ENCODE data around the gene SLC25A42. TPM values are rescaled to one million over a fixed set of nuclear protein-coding genes. Genes with fewer than 3 reads are reported as not detected.

SLC25A42 gene
- total RNA-seq, 1 donor, result 9.1 TPM

- no peak for DNase-seq (ENCODE audit: low read depth)
- TF ChIP-seq, protein P1, sequence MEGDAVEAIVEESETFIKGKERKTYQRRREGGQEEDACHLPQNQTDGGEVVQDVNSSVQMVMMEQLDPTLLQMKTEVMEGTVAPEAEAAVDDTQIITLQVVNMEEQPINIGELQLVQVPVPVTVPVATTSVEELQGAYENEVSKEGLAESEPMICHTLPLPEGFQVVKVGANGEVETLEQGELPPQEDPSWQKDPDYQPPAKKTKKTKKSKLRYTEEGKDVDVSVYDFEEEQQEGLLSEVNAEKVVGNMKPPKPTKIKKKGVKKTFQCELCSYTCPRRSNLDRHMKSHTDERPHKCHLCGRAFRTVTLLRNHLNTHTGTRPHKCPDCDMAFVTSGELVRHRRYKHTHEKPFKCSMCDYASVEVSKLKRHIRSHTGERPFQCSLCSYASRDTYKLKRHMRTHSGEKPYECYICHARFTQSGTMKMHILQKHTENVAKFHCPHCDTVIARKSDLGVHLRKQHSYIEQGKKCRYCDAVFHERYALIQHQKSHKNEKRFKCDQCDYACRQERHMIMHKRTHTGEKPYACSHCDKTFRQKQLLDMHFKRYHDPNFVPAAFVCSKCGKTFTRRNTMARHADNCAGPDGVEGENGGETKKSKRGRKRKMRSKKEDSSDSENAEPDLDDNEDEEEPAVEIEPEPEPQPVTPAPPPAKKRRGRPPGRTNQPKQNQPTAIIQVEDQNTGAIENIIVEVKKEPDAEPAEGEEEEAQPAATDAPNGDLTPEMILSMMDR (IDR thresholded peaks at IDR 0.05; ENCODE audit: insufficient read depth, low read depth, low read length), result no peak
- H3K4me3 ChIP-seq (ENCODE audit: low read depth, low read length), result no peak overlapping the region
Observed at GRCh38 chr19:19059837-19060611, 3.8 kb upstream of the SLC25A42 start.

DNA sequence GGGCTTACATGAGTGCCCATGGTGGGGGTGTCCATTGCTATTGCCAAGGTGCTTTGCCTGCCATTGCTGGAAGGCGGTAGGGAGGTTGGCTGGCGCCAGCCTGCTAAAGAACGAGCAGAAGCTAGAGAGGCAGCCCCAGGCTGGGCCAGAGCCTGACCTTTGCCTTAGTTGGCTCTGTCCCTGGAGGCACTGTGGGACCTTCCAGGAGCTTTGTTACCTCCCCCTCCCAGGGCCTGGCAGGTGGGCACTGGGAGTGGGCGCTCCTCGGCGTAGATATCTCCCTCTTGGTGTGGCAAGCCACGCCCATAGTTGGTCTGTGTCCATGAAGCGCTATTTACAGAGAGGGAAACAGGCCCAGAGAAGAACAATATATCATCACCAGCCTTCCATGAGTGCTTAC, 2.3 kb upstream of the SLC25A42 start:
- TF ChIP-seq, protein P1 (IDR thresholded peaks at IDR 0.05; ENCODE audit: insufficient read depth, low read depth, low read length), result no peak
- no peak for DNase-seq (ENCODE audit: low read depth)
- H3K4me3 ChIP-seq (ENCODE audit: low read depth, low read length), result no peak overlapping the region

- TF ChIP-seq, protein P1 (IDR thresholded peaks at IDR 0.05; ENCODE audit: insufficient read depth, low read depth, low read length), result no peak
- peak; percentile 14 for DNase-seq (ENCODE audit: low read depth)
- H3K4me3 ChIP-seq (ENCODE audit: low read depth, low read length), result peak overlapping the region; percentile 59
Observed at GRCh38 chr19:19062454-19063182, 1.2 kb upstream of the SLC25A42 start.

GRCh38 chr19:19064098-19064722, 416 bp downstream of the SLC25A42 start:
- DNase-seq (ENCODE audit: low read depth), result no peak
- peak overlapping the region; percentile 82 for H3K4me3 ChIP-seq (ENCODE audit: low read depth, low read length)
- TF ChIP-seq, protein P1 (IDR thresholded peaks at IDR 0.05; ENCODE audit: insufficient read depth, low read depth, low read length), result peak; percentile 31

GRCh38 chr19:19064811-19065745, 1.3 kb downstream of the SLC25A42 start:
- H3K4me3 ChIP-seq (ENCODE audit: low read depth, low read length), result peak overlapping the region; percentile 82
- DNase-seq (ENCODE audit: low read depth), result peak; percentile 11
- TF ChIP-seq, protein P1 (IDR thresholded peaks at IDR 0.05; ENCODE audit: insufficient read depth, low read depth, low read length), result no peak
